ENCODE data around the gene SUSD6.

SUSD6 gene

GRCh38 chr14:69670093-69670492 is 58.7 kb downstream of the SUSD6 start:
- DNase-seq (ENCODE audit: low read depth): no peak
- TF ChIP-seq, protein P1, sequence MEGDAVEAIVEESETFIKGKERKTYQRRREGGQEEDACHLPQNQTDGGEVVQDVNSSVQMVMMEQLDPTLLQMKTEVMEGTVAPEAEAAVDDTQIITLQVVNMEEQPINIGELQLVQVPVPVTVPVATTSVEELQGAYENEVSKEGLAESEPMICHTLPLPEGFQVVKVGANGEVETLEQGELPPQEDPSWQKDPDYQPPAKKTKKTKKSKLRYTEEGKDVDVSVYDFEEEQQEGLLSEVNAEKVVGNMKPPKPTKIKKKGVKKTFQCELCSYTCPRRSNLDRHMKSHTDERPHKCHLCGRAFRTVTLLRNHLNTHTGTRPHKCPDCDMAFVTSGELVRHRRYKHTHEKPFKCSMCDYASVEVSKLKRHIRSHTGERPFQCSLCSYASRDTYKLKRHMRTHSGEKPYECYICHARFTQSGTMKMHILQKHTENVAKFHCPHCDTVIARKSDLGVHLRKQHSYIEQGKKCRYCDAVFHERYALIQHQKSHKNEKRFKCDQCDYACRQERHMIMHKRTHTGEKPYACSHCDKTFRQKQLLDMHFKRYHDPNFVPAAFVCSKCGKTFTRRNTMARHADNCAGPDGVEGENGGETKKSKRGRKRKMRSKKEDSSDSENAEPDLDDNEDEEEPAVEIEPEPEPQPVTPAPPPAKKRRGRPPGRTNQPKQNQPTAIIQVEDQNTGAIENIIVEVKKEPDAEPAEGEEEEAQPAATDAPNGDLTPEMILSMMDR (IDR thresholded peaks at IDR 0.05; ENCODE audit: insufficient read depth, low read depth, low read length, missing control alignments): no peak
- no peak overlapping the region for H3K4me3 ChIP-seq (ENCODE audit: low read length)

DNA sequence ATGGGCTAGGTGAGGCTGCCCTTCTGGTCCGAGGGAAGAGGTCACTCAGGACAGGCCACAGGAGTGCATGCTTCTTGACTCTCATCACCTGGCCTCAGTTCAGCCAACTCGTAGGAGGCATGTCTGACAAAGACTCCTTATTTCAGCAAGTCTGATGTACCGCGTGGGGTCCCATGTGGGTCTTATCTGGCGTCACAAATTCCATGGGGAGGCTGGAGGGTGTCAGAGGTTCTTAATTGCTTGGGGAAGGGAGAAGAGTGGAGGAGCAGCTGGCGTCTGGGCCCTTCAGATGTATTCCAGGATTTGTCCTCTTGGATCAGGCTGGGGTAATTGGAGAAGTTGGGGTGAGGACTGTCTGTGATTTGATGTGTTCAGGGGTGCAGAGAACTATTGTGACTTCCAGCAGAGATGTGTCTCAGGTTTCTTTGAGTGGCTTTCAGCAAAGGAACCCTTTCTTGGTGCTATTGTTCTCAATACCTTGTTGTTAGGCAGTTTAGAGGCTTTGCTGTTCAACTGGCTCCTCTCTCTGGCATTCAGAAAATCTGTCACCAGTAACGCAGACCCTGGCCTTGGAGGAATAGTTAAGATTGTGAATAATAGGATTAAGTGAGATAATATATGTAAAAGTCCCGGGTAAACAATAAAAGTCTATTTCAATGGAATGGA is 60.1 kb downstream of the SUSD6 start:
- H3K4me3 ChIP-seq (ENCODE audit: low read length): no peak overlapping the region
- DNase-seq (ENCODE audit: low read depth): no peak
- TF ChIP-seq, protein P1 (IDR thresholded peaks at IDR 0.05; ENCODE audit: insufficient read depth, low read depth, low read length, missing control alignments): no peak

GRCh38 chr14:69672356-69672755 is 61.0 kb downstream of the SUSD6 start:
- H3K4me3 ChIP-seq (ENCODE audit: low read length): no peak overlapping the region
- no peak for DNase-seq (ENCODE audit: low read depth)
- TF ChIP-seq, protein P1 (IDR thresholded peaks at IDR 0.05; ENCODE audit: insufficient read depth, low read depth, low read length, missing control alignments): no peak

DNA sequence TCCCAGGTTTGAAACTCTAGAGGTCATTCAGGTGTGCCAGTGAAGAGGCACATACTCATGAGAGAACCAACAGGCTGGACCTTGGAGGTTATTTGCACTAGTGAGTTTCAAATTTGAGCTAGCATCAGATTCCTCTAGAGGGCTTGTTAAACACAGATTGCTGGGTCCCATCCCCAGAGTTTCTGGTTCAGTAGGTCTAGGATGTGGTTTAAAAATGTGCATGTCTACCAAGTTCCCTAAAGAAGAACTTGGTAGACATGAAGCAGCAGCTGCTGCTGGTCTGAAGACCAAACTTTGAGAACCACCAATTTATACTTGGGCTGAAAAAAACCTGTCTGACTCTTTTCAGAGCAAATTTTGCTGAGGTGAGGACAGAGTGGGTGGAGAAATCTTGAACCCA is 61.7 kb downstream of the SUSD6 start:
- DNase-seq (ENCODE audit: low read depth): no peak
- no peak overlapping the region for H3K4me3 ChIP-seq (ENCODE audit: low read length)
- TF ChIP-seq, protein P1 (IDR thresholded peaks at IDR 0.05; ENCODE audit: insufficient read depth, low read depth, low read length, missing control alignments): no peak

GRCh38 chr14:69673578-69674305 is 62.3 kb downstream of the SUSD6 start:
- H3K4me3 ChIP-seq (ENCODE audit: low read length): no peak overlapping the region
- TF ChIP-seq, protein P1 (IDR thresholded peaks at IDR 0.05; ENCODE audit: insufficient read depth, low read depth, low read length, missing control alignments): no peak
- DNase-seq (ENCODE audit: low read depth): no peak

DNA sequence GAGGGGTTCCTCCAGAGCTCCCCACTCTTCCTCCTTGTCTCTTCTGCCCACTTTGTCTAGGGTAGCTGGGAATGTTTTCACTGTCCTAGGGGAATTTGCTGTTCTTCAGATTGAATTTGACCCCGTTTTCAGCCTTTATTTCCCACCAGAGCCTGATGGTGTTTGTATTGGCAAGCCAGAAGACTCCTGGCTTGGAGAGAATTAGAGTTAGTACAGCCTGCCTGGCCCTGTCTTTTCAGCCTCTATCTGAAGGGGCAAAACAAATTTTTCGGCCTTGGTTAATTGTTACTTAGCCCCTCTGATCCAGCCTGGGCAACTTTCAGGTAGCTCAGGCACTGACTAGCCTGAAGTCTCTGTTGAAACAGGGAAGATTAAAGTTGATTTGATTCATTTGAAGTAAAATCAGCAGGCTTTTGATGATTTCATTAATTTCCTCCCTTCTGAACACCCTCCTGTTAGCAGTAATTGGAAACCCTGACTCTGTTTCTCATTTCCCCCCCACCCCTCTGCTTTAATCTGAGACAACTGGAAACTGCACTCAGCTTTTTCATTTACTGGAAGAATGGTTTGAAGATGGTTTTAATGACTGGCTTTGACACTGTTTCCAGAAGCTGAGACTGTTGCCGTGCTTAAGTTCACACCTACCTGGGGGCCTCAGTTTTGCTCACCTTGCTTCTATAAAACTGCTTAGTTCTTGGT is 63.3 kb downstream of the SUSD6 start:
- DNase-seq (ENCODE audit: low read depth): no peak
- TF ChIP-seq, protein P1 (IDR thresholded peaks at IDR 0.05; ENCODE audit: insufficient read depth, low read depth, low read length, missing control alignments): no peak
- no peak overlapping the region for H3K4me3 ChIP-seq (ENCODE audit: low read length)
